B cell (primary cell): ENCODE results near the gene LIPC. TPM values are rescaled to one million over a fixed set of nuclear protein-coding genes. Genes with fewer than 3 reads are reported as not detected.

Source experiments
- ATAC-seq: fragments of 200-7000 bp; cut with Tn5 transposase; one replicate; pipeline ENCODE4 v1.10.0; 2021; ENCODE audit warnings: low read depth, mild to moderate bottlenecking, moderate number of reproducible peaks, moderate library complexity
- CTCF ChIA-PET: fragments of 350-600 bp; sonication (Branson Sonifier 250); formaldehyde crosslinking; loops from one replicate; lab custom pipeline; 2021; ENCODE audit warnings: antibody characterized with exemption, inconsistent platforms; lab: Charles Lee
- POLR2A ChIA-PET: fragments of 350-600 bp; sonication (Branson Sonifier 250); formaldehyde crosslinking; loops from one replicate; lab custom pipeline; 2021; ENCODE audit warnings: antibody characterized with exemption; lab: Charles Lee
- DNase-seq: peaks from one replicate; pipeline ENCODE4 v3.0.0; 2013
- H2AFZ ChIP-seq: 2 replicates; pipeline ENCODE4 v1.6.1; 2012; ENCODE audit warnings: mild to moderate bottlenecking, low read depth, low read length; ENCODE audit not compliant: insufficient read depth, poor library complexity, severe bottlenecking
- H3K27ac ChIP-seq, 2 donors: 1 replicate in 1 of 2; 2 replicates in 1 of 2; pipeline ENCODE4 v1.5.1; 2012 to 2013; ENCODE audit warnings: low read length in 2 of 2, mild to moderate bottlenecking in 2 of 2, moderate library complexity in 1 of 2
- H3K27me3 ChIP-seq, 4 experiments: fragments of 200-600 bp in 1 of 4; sonication (generic) in 1 of 4; replicated peaks in 1 of 4; 1 replicate in 2 of 4; 2 replicates in 2 of 4; pipeline versions ENCODE4 v1.6.1 to v1.7.0; 2013 to 2016; ENCODE audit warnings: low read length in 3 of 4, mild to moderate bottlenecking in 2 of 4, mixed read lengths in 1 of 4, moderate library complexity in 1 of 4; ENCODE audit not compliant: insufficient read depth in 4 of 4, control insufficient read depth in 3 of 4; ENCODE audit errors: control extremely low read depth in 1 of 4
- H3K36me3 ChIP-seq, 2 experiments: replicated peaks in 1 of 2; 1 replicate in 1 of 2; 2 replicates in 1 of 2; pipeline versions ENCODE4 v1.6.1 to v1.7.1; 2013; ENCODE audit warnings: low read length in 1 of 2; ENCODE audit not compliant: insufficient read depth in 2 of 2, control insufficient read depth in 1 of 2; ENCODE audit errors: control extremely low read depth in 1 of 2, extremely low read depth in 1 of 2
- H3K4me1 ChIP-seq, 2 donors: fragments of 200-600 bp in 1 of 2; sonication (generic) in 1 of 2; 1 replicate in 1 of 2; 2 replicates in 1 of 2; pipeline versions ENCODE4 v1.5.1 to v1.6.1; 2013 to 2017; ENCODE audit warnings: low read length in 2 of 2; ENCODE audit not compliant: control insufficient read depth in 2 of 2, insufficient read depth in 2 of 2
- H3K4me2 ChIP-seq: replicated peaks from 2 replicates; pipeline ENCODE3; 2012; ENCODE audit warnings: mild to moderate bottlenecking, low read depth, low read length; ENCODE audit not compliant: poor library complexity, severe bottlenecking
- H3K4me3 ChIP-seq, 5 experiments: fragments of 200-600 bp in 1 of 5; sonication (generic) in 1 of 5; 1 replicate in 3 of 5; 2 replicates in 2 of 5; pipeline versions ENCODE4 v1.5.1 to v1.7.0; 2011 to 2016; ENCODE audit warnings: low read length in 4 of 5, mild to moderate bottlenecking in 4 of 5, low read depth in 2 of 5, control low read depth in 1 of 5, moderate library complexity in 1 of 5; ENCODE audit not compliant: insufficient read depth in 1 of 5; ENCODE audit errors: control extremely low read depth in 1 of 5, extremely low read depth in 1 of 5
- H3K79me2 ChIP-seq: fragments of 200-600 bp; sonication (generic); one replicate; pipeline ENCODE4 v1.6.0; 2016; ENCODE audit warnings: low read length; ENCODE audit not compliant: control insufficient read depth, insufficient read depth
- H3K9ac ChIP-seq: fragments of 200-600 bp; sonication (generic); 2 replicates; pipeline ENCODE4 v1.6.1; 2017; ENCODE audit warnings: mild to moderate bottlenecking, low read length, moderate library complexity
- H3K9me3 ChIP-seq, 3 donors: one replicate each; pipeline versions ENCODE4 v1.6.1 to v1.7.1; 2013; ENCODE audit warnings: low read length in 2 of 3; ENCODE audit not compliant: control insufficient read depth in 2 of 3, insufficient read depth in 1 of 3; ENCODE audit errors: control extremely low read depth in 1 of 3
- H4K20me1 ChIP-seq: 2 replicates; pipeline ENCODE4 v1.6.0; 2012; ENCODE audit warnings: mild to moderate bottlenecking, low read length; ENCODE audit not compliant: insufficient read depth, control insufficient read depth, poor library complexity, severe bottlenecking
- H3K27ac Mint-ChIP-seq: one replicate; pipeline ENCODE4 v1.8.0; 2021; ENCODE audit warnings: mixed read lengths
- H3K27me3 Mint-ChIP-seq: one replicate; pipeline ENCODE4 v1.8.0; 2021; ENCODE audit warnings: mixed read lengths
- H3K4me1 Mint-ChIP-seq: one replicate; pipeline ENCODE4 v1.8.0; 2021; ENCODE audit warnings: mixed read lengths
- H3K4me3 Mint-ChIP-seq: one replicate; pipeline ENCODE4 v1.8.0; 2021; ENCODE audit warnings: mixed read lengths
- H3K9me3 Mint-ChIP-seq: one replicate; pipeline ENCODE4 v1.8.0; 2022; ENCODE audit warnings: mixed read lengths; ENCODE audit not compliant: insufficient read depth
- EZH2 ChIP-seq: IDR thresholded peaks from 2 replicates; pipeline ENCODE4 v1.6.1; 2012; ENCODE audit warnings: borderline replicate concordance, low read depth, mild to moderate bottlenecking, moderate library complexity, low read length; ENCODE audit not compliant: insufficient read depth, poor library complexity, severe bottlenecking
- WGBS: methylation state at CpG from one replicate; pipeline ENCODE4 v1.1.5; 2013; ENCODE audit warnings: missing lambda C conversion rate; ENCODE audit not compliant: insufficient coverage; 5-methylcytosine and 5-hydroxymethylcytosine counted together
- intact Hi-C: fragments of 100-400 bp; cut with micrococcal nuclease; formaldehyde crosslinking; loops from one replicate; pipeline ENCODE4 v1.10.0; 2022
- polyA plus RNA-seq: library from polyadenylated mRNA; depleted of rRNA; stranded (reverse); fragments of >200 nt; gene quantifications from 2 replicates; pipeline ENCODE4 v1.2.3, GENCODE V29; 2012
- total RNA-seq, 2 donors: library from RNA; stranded (reverse); fragments of 120-200 nt in 1 of 2; gene quantifications; 1 replicate in 1 of 2; 2 replicates in 1 of 2; pipeline versions ENCODE4 v1.2.3 to v1.2.4, GENCODE V29; 2013 to 2022
- TF ChIP-seq, protein P1 (sequence below): fragments of 200-600 bp; IDR thresholded peaks from one replicate; pipeline ENCODE4 v1.8.0; 2022; ENCODE audit warnings: antibody characterized with exemption, mild to moderate bottlenecking

Gene LIPC
- total and polyA plus RNA-seq, 2 donors (not counting 1 experiment from before 2014, with no cell fraction given): not detected

DNA sequence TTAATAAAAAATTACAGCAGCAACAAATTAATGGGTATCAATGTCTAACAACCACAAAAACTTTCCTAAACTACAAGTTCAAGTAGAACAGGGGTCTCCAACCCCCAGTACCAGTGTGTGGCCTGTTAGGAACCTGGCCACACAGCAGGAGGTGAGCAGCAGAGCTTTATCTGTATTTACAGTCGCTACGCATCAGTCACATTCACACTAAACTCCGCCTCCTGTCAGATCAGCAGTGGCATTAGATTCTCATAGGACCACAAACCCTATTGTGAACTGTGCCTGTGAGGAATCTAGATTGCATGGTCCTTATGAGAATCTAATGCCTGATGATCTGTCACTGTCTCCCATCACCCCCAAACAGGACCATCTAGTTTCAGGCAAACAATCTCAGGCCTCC lies 18.5 kb upstream of the LIPC start:
- no peak overlapping the region for H3K9ac ChIP-seq
- no peak overlapping the region for H3K4me3 ChIP-seq
- H3K4me2 ChIP-seq: no peak overlapping the region
- peaks cover 0 to 3% (median 0%) of the 10 kb centered on the region in 3 donors for H3K9me3 ChIP-seq
- Mint-ChIP-seq H3K9me3 (peaks cover 3% of the 10 kb centered on the region), H3K4me3 (no peak overlapping the region), H3K27ac (no peak overlapping the region), H3K4me1 (peaks cover 11% of the 10 kb centered on the region), H3K27me3 (no peaks in the 10 kb centered on the region)
- no peaks in the 10 kb centered on the region for H3K27me3 ChIP-seq
- H3K36me3 ChIP-seq: no peaks in the 10 kb centered on the region
- H3K79me2 ChIP-seq: no peaks in the 10 kb centered on the region
- WGBS: no CpG with 5 or more reads among the region's 3 CpGs
- intact Hi-C loops: no loop called here
- no peak overlapping the region for H2AFZ ChIP-seq
- DNase-seq (no peak), ATAC-seq (no peak)
- TF ChIP-seq, protein P1, sequence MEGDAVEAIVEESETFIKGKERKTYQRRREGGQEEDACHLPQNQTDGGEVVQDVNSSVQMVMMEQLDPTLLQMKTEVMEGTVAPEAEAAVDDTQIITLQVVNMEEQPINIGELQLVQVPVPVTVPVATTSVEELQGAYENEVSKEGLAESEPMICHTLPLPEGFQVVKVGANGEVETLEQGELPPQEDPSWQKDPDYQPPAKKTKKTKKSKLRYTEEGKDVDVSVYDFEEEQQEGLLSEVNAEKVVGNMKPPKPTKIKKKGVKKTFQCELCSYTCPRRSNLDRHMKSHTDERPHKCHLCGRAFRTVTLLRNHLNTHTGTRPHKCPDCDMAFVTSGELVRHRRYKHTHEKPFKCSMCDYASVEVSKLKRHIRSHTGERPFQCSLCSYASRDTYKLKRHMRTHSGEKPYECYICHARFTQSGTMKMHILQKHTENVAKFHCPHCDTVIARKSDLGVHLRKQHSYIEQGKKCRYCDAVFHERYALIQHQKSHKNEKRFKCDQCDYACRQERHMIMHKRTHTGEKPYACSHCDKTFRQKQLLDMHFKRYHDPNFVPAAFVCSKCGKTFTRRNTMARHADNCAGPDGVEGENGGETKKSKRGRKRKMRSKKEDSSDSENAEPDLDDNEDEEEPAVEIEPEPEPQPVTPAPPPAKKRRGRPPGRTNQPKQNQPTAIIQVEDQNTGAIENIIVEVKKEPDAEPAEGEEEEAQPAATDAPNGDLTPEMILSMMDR: no peak
- no peak for TF ChIP-seq EZH2
- peaks cover 5 to 7% of the 10 kb centered on the region in 2 donors for H3K4me1 ChIP-seq
- ChIA-PET CTCF (no interaction called here), POLR2A (no interaction called here)
- no peaks in the 10 kb centered on the region for H4K20me1 ChIP-seq
- no peak overlapping the region for H3K27ac ChIP-seq

DNA sequence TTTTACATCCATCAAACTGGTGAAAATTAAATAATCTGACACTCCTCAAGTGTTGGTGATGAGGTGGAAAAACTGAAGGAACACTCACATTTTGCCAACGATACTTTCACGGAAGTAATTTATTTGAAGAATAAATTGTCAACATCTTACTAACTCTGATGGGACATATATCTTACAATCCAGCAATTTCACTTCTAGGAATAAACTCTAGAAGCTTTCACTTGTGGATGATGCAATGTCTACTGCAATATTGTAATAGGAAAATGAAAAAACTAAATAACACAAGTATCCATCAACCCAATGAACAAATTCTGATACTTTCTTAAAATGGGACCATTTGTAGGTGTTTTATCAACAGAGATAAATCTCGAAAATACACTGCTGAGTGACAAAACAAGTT lies 16.2 kb upstream of the LIPC start:
- Mint-ChIP-seq H3K27ac (no peak overlapping the region), H3K4me3 (no peak overlapping the region), H3K4me1 (peaks cover under 1% of the 10 kb centered on the region), H3K9me3 (peaks cover 3% of the 10 kb centered on the region), H3K27me3 (no peaks in the 10 kb centered on the region)
- Histone ChIP-seq H3K79me2 (no peaks in the 10 kb centered on the region), H3K36me3 (no peaks in the 10 kb centered on the region), H3K9me3 (peaks cover 0 to 3% (median 0%) of the 10 kb centered on the region in 3 donors), H3K4me2 (no peak overlapping the region), H4K20me1 (no peaks in the 10 kb centered on the region), H3K9ac (no peak overlapping the region), H3K4me3 (no peak overlapping the region), H3K27me3 (no peaks in the 10 kb centered on the region), H3K27ac (no peak overlapping the region), H2AFZ (no peak overlapping the region), H3K4me1 (no peaks in the 10 kb centered on the region)
- DNase-seq (no peak), ATAC-seq (no peak)
- no CpG with 5 or more reads among the region's 3 CpGs for WGBS
- intact Hi-C loops: no loop called here
- ChIA-PET POLR2A (no interaction called here), CTCF (interaction anchor here (0.7 kb wide), 1 partner anchor 86 kb away, joined by 3 read pairs; no protein-coding TSS in a partner anchor)
- TF ChIP-seq, protein P1: no peak
- TF ChIP-seq EZH2: no peak
